GM18858 (cell line): ENCODE results near the gene ASIC1.

Experiments
- ATAC-seq: cut with Tn5 transposase; IDR thresholded peaks from one replicate; pipeline ENCODE4 v1.9.1; 2021; ENCODE audit not compliant: unreplicated experiment

ASIC1 gene

GRCh38 chr12:50106907-50107306 lies 49.5 kb downstream of the ASIC1 start:
- ATAC-seq, result no peak

DNA sequence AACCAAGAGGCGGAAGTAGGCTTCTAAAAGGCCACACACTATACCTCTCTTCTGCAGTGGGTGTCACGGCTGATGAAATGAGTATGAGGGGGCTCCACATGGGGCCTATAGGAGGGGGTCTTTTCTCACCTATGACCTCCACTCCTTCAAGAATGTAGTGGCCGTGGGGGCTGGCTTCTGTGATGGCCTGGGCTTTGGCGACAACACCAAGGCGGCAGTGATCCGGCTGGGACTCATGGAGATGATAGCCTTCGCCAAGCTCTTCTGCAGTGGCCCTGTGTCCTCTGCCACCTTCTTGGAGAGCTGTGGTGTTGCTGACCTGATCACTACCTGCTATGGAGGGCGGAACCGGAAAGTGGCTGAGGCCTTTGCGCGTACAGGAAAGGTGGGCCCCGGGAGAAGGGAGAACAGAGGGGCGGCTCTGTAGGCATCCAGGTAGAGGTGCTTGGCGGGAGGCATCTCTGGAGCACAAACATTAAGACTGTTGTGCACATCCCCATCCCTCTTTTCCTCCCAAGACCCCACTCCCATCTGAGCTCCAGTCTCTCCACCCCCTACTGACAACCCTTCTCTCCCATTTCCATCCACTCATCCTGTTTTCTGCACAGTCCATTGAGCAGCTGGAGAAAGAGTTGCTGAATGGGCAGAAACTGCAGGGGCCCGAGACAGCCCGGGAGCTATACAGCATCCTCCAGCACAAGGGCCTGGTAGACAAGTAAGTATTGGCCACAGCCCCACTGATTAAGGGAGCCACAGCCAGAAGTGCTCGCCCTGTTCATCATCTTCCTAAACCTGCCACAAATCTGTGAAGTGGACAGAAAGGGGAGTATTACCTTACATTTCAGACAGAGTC lies 50.2 kb downstream of the ASIC1 start:
- ATAC-seq, result no peak

GRCh38 chr12:50109319-50109718 lies 51.9 kb downstream of the ASIC1 start:
- ATAC-seq, result no peak

DNA sequence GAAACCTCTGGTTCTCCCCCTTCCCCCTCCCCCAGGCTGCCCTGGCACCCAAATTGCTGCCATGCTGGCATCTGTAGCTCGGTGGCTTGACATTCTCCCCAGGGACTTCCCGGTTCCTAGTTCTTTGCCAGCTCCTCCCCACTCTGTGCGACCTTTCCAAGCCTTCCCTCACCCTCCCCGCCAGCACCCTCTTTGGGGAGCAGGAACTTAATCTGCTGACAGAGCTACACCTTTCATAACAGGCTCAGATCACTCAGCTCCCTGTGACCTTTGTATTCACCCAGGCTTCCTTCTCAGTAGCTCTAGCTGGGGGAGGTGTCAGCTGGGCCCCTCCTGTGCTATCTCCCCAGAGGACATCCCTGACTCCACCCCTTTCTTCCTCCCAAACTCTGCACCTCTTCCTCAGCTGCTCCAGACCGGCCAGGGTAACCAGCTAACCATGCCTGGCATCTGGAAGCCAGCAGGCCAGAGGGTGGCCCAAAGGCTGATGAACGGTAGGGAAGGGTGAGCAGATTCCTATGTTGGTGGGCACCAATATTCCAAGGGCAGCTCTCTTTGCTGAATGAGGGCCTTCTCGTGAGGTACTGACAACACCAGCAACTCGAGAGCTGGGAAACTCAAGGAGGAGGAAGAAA lies 52.8 kb downstream of the ASIC1 start:
- ATAC-seq, result no peak

- ATAC-seq, result no peak
Measured at GRCh38 chr12:50110762-50111351, 53.5 kb downstream of the ASIC1 start.

- no peak for ATAC-seq
Measured at GRCh38 chr12:50111395-50111692, 53.9 kb downstream of the ASIC1 start.

DNA sequence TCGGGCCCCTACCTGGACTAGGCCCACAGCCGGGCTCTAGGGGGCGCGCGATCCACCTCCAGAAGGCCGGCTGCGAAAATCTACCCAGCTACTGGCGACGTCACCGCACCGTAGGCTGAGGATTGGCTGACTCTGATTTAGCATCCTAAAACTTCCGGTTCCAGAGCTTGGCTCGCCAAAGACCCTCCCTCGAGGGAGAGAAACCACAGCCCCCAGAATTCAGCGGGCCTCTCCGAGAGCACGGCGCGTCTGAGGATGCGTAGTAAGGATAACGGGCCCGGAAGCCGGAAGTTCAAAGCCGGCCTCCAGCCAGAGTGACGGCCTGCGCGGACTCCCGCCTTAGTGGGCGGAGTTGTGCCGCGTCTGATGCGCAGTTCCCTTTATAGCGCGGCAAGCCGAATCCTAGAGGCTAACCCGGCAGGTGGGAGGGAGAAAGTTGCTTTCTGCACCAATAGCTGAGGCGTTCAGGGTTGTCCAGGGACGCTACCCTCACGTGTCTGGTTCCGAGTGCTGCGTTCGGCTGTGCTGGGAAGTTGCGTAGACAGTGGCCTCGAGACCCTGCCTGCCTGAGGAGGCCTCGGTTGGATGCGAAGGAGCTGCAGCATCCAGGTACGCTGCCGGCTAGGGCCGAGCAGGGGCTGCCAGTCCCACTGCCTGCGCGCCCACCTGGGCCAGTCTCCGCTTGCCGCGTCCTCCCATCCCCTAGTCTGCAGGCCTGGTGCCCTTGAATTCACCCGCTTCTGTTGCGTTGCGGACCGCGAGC lies 54.5 kb downstream of the ASIC1 start, which contains the start of gene COX14:
COX14 (plus strand) TSS at position 544 of the 763 bp plus-strand sequence. CDS start 7,808 bp downstream, outside the sequence.
- peak; percentile 76 for ATAC-seq

DNA sequence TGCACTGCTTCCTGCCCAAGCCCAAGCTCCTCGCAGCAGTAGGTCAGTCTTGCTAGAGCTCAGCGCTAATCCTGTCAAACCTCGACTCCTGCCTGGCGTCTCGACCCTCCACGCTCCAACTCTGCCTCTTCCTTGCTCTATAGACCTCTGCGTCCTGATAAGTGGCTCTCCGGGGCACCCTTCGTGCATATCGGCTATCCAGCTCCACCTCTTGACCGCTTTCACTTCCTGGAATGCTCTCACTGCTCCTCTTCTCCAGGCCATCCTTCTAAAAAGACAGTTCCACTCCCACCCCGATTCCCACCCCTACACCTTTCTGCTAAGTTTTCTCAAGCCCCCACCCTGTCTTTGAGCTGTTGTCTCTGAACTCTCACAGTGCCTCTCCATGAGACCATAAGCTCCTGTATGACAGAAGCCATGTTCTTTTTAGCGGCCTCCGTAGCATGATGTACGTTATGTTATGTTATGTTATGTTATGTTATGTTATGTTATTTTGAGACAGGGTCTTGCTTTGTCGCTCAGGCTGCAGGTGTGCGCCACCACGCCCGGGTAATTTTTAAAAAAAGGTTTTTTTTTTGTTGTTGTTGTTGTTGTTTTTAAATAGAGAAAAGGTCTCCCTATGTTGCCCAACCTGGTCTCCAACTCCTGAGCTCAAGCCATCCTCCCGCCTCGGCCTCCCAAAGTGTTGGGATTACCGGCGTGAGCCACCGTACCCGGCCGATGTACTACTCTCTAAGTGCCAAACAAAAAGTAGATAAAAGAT lies 55.2 kb downstream of the ASIC1 start:
- ATAC-seq, result no peak

DNA sequence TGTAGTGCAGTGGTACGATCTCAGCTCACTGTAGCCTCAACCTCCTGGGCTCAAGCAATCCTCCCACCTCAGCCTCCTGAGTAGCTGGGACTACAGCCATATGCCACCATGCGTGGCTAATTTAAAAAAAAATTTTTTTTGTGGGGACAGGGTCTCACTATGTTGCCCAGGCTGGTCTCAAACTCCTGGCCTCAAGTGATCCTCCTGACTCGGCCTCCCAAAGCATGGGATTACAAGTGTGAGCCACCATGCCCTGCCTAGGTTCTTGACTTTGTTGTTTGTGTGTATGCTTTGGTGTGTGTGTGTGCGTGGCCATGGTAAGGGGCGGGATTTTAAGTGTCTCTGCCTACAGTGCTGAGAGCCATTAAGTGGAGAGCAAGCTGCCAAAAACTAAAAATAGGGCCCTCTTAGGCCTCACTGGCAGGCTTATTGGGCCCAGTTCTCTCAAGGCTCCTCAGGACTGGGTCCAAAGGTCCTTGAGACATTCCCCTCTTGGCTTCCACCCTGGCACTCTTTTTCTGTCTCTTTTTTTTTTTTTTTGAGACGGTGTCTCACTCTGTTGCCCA lies 59.7 kb downstream of the ASIC1 start:
- no peak for ATAC-seq

GRCh38 chr12:50119387-50119786 lies 62.0 kb downstream of the ASIC1 start:
- ATAC-seq, result no peak

DNA sequence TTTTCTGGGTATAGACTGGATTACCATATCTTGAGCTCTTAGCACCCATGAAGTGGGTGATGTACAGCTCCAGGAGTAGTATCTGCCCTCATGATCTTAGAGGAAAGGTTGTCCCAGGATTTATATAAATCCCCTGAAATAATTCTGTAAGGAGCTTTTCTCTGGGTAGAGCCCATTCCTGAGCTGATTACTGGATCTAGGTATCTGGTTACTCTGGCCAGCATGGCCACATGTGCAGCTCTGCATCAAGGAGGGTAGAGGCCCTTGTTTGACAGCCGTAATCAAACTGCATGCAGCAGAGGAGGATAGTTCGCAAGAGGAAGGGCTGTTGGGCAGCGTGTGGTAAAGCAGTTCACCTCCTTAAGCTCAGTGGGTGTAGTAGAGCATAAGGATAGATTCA lies 63.1 kb downstream of the ASIC1 start:
- no peak for ATAC-seq

DNA sequence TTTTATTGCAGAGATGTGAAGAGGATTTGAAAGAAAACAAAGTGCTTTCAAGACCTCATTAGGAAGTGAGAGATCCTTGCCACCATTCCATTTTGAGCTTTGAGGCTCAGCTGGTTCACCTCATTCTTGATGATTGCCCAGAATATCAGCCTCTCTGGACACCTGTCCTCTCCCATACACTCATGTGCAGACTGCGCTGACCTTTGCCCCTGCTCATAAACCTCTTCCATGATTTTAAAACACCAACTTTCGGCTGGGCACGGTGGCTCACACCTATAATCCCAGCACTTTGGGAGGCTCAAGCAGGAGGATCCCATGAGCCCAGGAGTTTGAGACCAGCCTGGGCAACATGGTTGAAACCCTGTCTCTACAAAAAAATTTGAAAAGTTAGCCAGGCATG lies 63.6 kb downstream of the ASIC1 start:
- no peak for ATAC-seq

- ATAC-seq, result no peak
Measured at GRCh38 chr12:50121641-50122040, 64.2 kb downstream of the ASIC1 start.

DNA sequence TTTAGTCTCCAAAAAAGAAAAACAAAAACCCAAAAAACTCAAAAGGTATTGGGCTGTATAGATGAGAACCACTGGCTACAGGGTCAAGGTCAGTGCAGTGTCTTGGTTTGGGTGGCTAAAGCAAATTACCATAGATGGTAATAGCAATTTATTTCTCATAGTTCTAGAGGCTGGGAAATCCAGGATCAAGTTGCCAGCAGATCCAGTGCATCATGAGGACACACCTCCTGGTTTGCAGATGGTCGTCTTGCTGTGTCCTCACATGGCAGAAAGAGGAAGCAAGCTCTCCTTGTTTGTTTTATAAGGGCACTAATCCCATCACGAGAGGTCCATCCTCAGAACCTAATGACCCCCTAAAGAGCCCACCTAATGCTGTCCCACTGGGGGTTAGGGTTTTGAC lies 65.8 kb downstream of the ASIC1 start:
- no peak for ATAC-seq

GRCh38 chr12:50127546-50127945 lies 70.2 kb downstream of the ASIC1 start:
- ATAC-seq, result no peak

DNA sequence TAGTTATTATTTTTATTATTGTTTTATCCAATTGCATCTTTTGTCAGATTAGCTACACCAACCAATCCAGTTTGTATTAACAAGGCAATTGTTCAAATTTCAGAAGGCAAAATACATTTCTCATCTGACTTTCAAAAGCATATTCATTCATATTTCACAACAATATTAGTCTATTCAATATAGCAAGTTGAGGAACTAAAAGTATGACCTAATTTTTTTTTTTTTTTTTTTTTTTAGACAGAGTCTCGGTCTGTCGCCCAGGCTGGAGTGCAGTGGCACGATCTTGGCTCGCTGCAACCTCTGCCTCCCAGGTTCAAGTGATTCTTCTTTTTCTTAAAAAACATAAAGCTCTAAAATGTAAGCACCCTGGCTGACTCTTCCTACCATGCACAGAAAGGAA lies 71.9 kb downstream of the ASIC1 start:
- ATAC-seq, result no peak

GRCh38 chr12:50132505-50133135 lies 75.2 kb downstream of the ASIC1 start:
- ATAC-seq, result no peak
